CD8-positive, alpha-beta memory T cell (primary cell): Measurements from ENCODE around the gene TMEM131. TPM values are rescaled to one million over a fixed set of nuclear protein-coding genes. Genes with fewer than 3 reads are reported as not detected.

Source experiments
- CTCF ChIA-PET: fragments of 350-600 bp; sonication (Branson Sonifier 250); formaldehyde crosslinking; loops from one replicate; lab custom pipeline; 2021; ENCODE audit warnings: antibody characterized with exemption; lab: Charles Lee
- POLR2A ChIA-PET: fragments of 350-600 bp; sonication (Branson Sonifier 250); formaldehyde crosslinking; loops from one replicate; lab custom pipeline; 2021; ENCODE audit warnings: antibody characterized with exemption; lab: Charles Lee
- DNase-seq, 5 donors: peaks; one replicate each; pipeline versions ENCODE4 v3.0.0 to v3.0.0-alpha.2; 2020 to 2022; ENCODE audit warnings: mixed read lengths in 1 of 5
- H3K27ac ChIP-seq: one replicate; pipeline ENCODE4 v1.7.0; 2013; ENCODE audit warnings: low read depth, mild to moderate bottlenecking, low read length, moderate library complexity
- H3K27me3 ChIP-seq: 2 replicates; pipeline ENCODE4 v1.7.0; 2013; ENCODE audit warnings: low read length, mild to moderate bottlenecking; ENCODE audit not compliant: insufficient read depth, poor library complexity, severe bottlenecking
- H3K36me3 ChIP-seq: 2 replicates; pipeline ENCODE4 v1.7.0; 2013; ENCODE audit warnings: mild to moderate bottlenecking, low read length, moderate library complexity; ENCODE audit not compliant: insufficient read depth
- H3K4me1 ChIP-seq: 2 replicates; pipeline ENCODE4 v1.7.0; 2013; ENCODE audit warnings: mild to moderate bottlenecking, low read length, moderate library complexity; ENCODE audit not compliant: insufficient read depth
- H3K4me3 ChIP-seq: 2 replicates; pipeline ENCODE4 v1.7.0; 2013; ENCODE audit warnings: mild to moderate bottlenecking, low read length
- H3K9me3 ChIP-seq: 2 replicates; pipeline ENCODE4 v1.7.0; 2013; ENCODE audit warnings: mild to moderate bottlenecking, low read length
- H3K27ac Mint-ChIP-seq, 8 donors: one replicate each; pipeline ENCODE4 v1.8.0; 2020 to 2021; ENCODE audit warnings: mixed read lengths in 8 of 8, mild to moderate bottlenecking in 6 of 8, inconsistent platforms in 3 of 8, moderate library complexity in 3 of 8
- H3K27me3 Mint-ChIP-seq, 2 donors: one replicate each; pipeline ENCODE4 v1.8.0; 2020 to 2021; ENCODE audit warnings: mixed read lengths in 2 of 2, mild to moderate bottlenecking in 1 of 2, moderate library complexity in 1 of 2
- H3K36me3 Mint-ChIP-seq, 3 donors: one replicate each; pipeline ENCODE4 v1.8.0; 2020 to 2021; ENCODE audit warnings: mixed read lengths in 3 of 3, inconsistent platforms in 1 of 3, mild to moderate bottlenecking in 1 of 3
- H3K4me1 Mint-ChIP-seq, 3 donors: one replicate each; pipeline ENCODE4 v1.8.0; 2020 to 2021; ENCODE audit warnings: mixed read lengths in 3 of 3, inconsistent platforms in 1 of 3, mild to moderate bottlenecking in 1 of 3
- H3K4me3 Mint-ChIP-seq, 7 donors: one replicate each; pipeline ENCODE4 v1.8.0; 2020 to 2021; ENCODE audit warnings: mixed read lengths in 7 of 7, mild to moderate bottlenecking in 6 of 7, moderate library complexity in 4 of 7, inconsistent platforms in 2 of 7
- H3K9me3 Mint-ChIP-seq, 5 donors: one replicate each; pipeline ENCODE4 v1.8.0; 2020 to 2022; ENCODE audit warnings: mixed read lengths in 5 of 5, mild to moderate bottlenecking in 3 of 5, moderate library complexity in 2 of 5, inconsistent platforms in 1 of 5
- polyA plus RNA-seq: library from polyadenylated mRNA; unstranded; fragments of 300-500 nt; fragmentation: Illumina TruSeq; gene quantifications from one replicate; pipeline ENCODE4 v1.2.3, GENCODE V29; 2021
- total RNA-seq, 2 experiments: library from RNA; stranded (reverse); gene quantifications; one replicate each; pipeline ENCODE4 v1.2.3, GENCODE V29; 2021

The TMEM131 gene
- total and polyA plus RNA-seq, 3 experiments from 2014 or later: 14.4 to 35.4 (median 34.7) TPM

- H3K27ac Mint-ChIP-seq: no peak overlapping the region
- CTCF ChIA-PET: no interaction called here
These were observed 13.8 kb downstream of the TMEM131 start for GRCh38 chr2:97981961-97982360.

GRCh38 chr2:97979904-97980303 lies 15.8 kb downstream of the TMEM131 start:
- Mint-ChIP-seq H3K4me3 (no peak overlapping the region), H3K27ac (peak overlapping the region in 1 of 8 donors; percentile 48), H3K4me1 (peaks cover 44 to 81% (median 67%) of the 10 kb centered on the region in 3 donors), H3K36me3 (peaks cover 13 to 38% (median 27%) of the 10 kb centered on the region in 3 donors), H3K27me3 (no peaks in the 10 kb centered on the region), H3K9me3 (peaks cover 10 to 23% (median 13%) of the 10 kb centered on the region in 5 donors)
- Histone ChIP-seq H3K9me3 (peaks cover under 1% of the 10 kb centered on the region), H3K4me3 (no peak overlapping the region), H3K4me1 (no peaks in the 10 kb centered on the region), H3K27ac (no peak overlapping the region), H3K36me3 (no peaks in the 10 kb centered on the region), H3K27me3 (no peaks in the 10 kb centered on the region)
- ChIA-PET CTCF (no interaction called here), POLR2A (no interaction called here)
- DNase-seq: no peak

More at GRCh38 chr2:97981961-97982360, 13.8 kb downstream of the TMEM131 start:
- H3K27me3 Mint-ChIP-seq: no peaks in the 10 kb centered on the region
- no peak overlapping the region for H3K27ac ChIP-seq
- no peaks in the 10 kb centered on the region for H3K27me3 ChIP-seq
- H3K36me3 Mint-ChIP-seq: peaks cover 10 to 25% (median 24%) of the 10 kb centered on the region in 3 donors
- peaks cover 0 to 13% (median 7%) of the 10 kb centered on the region in 5 donors for H3K9me3 Mint-ChIP-seq
- peaks cover 47 to 80% (median 70%) of the 10 kb centered on the region in 3 donors for H3K4me1 Mint-ChIP-seq
- POLR2A ChIA-PET: no interaction called here
- H3K36me3 ChIP-seq: no peaks in the 10 kb centered on the region
- no peak overlapping the region for H3K4me3 ChIP-seq
- no peak for DNase-seq
- no peak overlapping the region for H3K4me3 Mint-ChIP-seq
- H3K9me3 ChIP-seq: no peaks in the 10 kb centered on the region
- no peaks in the 10 kb centered on the region for H3K4me1 ChIP-seq

GRCh38 chr2:97974471-97974870 lies 21.3 kb downstream of the TMEM131 start:
- ChIA-PET POLR2A (no interaction called here), CTCF (no interaction called here)
- DNase-seq: no peak
- H3K27ac Mint-ChIP-seq: no peak overlapping the region
- no peaks in the 10 kb centered on the region for H3K27me3 ChIP-seq
- H3K36me3 Mint-ChIP-seq: peaks cover 23 to 50% (median 27%) of the 10 kb centered on the region in 3 donors
- H3K9me3 Mint-ChIP-seq: peaks cover 21 to 33% (median 29%) of the 10 kb centered on the region in 5 donors
- H3K4me1 Mint-ChIP-seq: peaks cover 48 to 80% (median 63%) of the 10 kb centered on the region in 3 donors
- H3K36me3 ChIP-seq: no peaks in the 10 kb centered on the region
- H3K4me3 ChIP-seq: no peak overlapping the region
- no peak overlapping the region for H3K27ac ChIP-seq
- H3K4me3 Mint-ChIP-seq: no peak overlapping the region
- peaks cover 7% of the 10 kb centered on the region for H3K4me1 ChIP-seq
- no peaks in the 10 kb centered on the region for H3K27me3 Mint-ChIP-seq
- H3K9me3 ChIP-seq: peaks cover 11% of the 10 kb centered on the region

- peaks cover 15 to 22% (median 21%) of the 10 kb centered on the region in 3 donors for H3K36me3 Mint-ChIP-seq
- POLR2A ChIA-PET: no interaction called here
- no peak overlapping the region for H3K4me3 Mint-ChIP-seq
- peaks cover 60 to 83% (median 74%) of the 10 kb centered on the region in 3 donors for H3K4me1 Mint-ChIP-seq
- peaks cover 31% of the 10 kb centered on the region for H3K4me1 ChIP-seq
- H3K27me3 Mint-ChIP-seq: no peaks in the 10 kb centered on the region
- H3K9me3 ChIP-seq: peaks cover 11% of the 10 kb centered on the region
- CTCF ChIA-PET: no interaction called here
- no peaks in the 10 kb centered on the region for H3K36me3 ChIP-seq
- no peak for DNase-seq
- no peak overlapping the region for H3K27ac ChIP-seq
- no peak overlapping the region for H3K4me3 ChIP-seq
- H3K27ac Mint-ChIP-seq: peak overlapping the region in 2 of 8 donors; percentile 8 to 37
- H3K9me3 Mint-ChIP-seq: peaks cover 15 to 23% (median 20%) of the 10 kb centered on the region in 5 donors
- H3K27me3 ChIP-seq: no peaks in the 10 kb centered on the region
These were observed 25.3 kb downstream of the TMEM131 start for GRCh38 chr2:97970293-97971060.

- Mint-ChIP-seq H3K9me3 (peaks cover 7 to 14% (median 12%) of the 10 kb centered on the region in 5 donors), H3K4me1 (peaks cover 66 to 87% (median 77%) of the 10 kb centered on the region in 3 donors), H3K4me3 (peak overlapping the region in 1 of 7 donors; percentile 10), H3K27me3 (no peaks in the 10 kb centered on the region), H3K27ac (no peak overlapping the region), H3K36me3 (peaks cover 8 to 14% (median 11%) of the 10 kb centered on the region in 3 donors)
- Histone ChIP-seq H3K4me3 (no peak overlapping the region), H3K36me3 (no peaks in the 10 kb centered on the region), H3K27ac (no peak overlapping the region), H3K4me1 (peaks cover 31% of the 10 kb centered on the region), H3K27me3 (no peaks in the 10 kb centered on the region), H3K9me3 (peaks cover 5% of the 10 kb centered on the region)
- no peak for DNase-seq
- ChIA-PET CTCF (no interaction called here), POLR2A (interaction anchor here (0.6 kb wide), 1 partner anchor 240 kb away, joined by 3 read pairs; no protein-coding TSS in a partner anchor)
These were observed 26.4 kb downstream of the TMEM131 start for GRCh38 chr2:97969081-97970067.

GRCh38 chr2:97967931-97968627 lies 27.7 kb downstream of the TMEM131 start:
- H3K9me3 Mint-ChIP-seq: peaks cover 0 to 2% (median under 1%) of the 10 kb centered on the region in 5 donors
- H3K36me3 ChIP-seq: no peaks in the 10 kb centered on the region
- CTCF ChIA-PET: no interaction called here
- H3K27ac Mint-ChIP-seq: peak overlapping the region in 1 of 8 donors; percentile 23
- peaks cover 67 to 86% (median 79%) of the 10 kb centered on the region in 3 donors for H3K4me1 Mint-ChIP-seq
- no peaks in the 10 kb centered on the region for H3K27me3 Mint-ChIP-seq
- no peak overlapping the region for H3K27ac ChIP-seq
- peaks cover 2 to 7% (median 3%) of the 10 kb centered on the region in 3 donors for H3K36me3 Mint-ChIP-seq
- no peaks in the 10 kb centered on the region for H3K27me3 ChIP-seq
- peak overlapping the region in 1 of 7 donors; percentile 38 for H3K4me3 Mint-ChIP-seq
- no peak for DNase-seq
- POLR2A ChIA-PET: no interaction called here
- H3K9me3 ChIP-seq: no peaks in the 10 kb centered on the region
- peaks cover 31% of the 10 kb centered on the region for H3K4me1 ChIP-seq
- no peak overlapping the region for H3K4me3 ChIP-seq

- ChIA-PET POLR2A (no interaction called here), CTCF (no interaction called here)
- Mint-ChIP-seq H3K27me3 (no peaks in the 10 kb centered on the region), H3K4me1 (peaks cover 72 to 92% (median 88%) of the 10 kb centered on the region in 3 donors), H3K36me3 (peaks cover 0 to 7% (median 3%) of the 10 kb centered on the region in 3 donors), H3K27ac (peak overlapping the region in 1 of 8 donors; percentile 40), H3K9me3 (peaks cover 0 to 2% (median 0%) of the 10 kb centered on the region in 5 donors), H3K4me3 (peak overlapping the region in 2 of 7 donors; percentile 14 to 15)
- Histone ChIP-seq H3K4me1 (peaks cover 31% of the 10 kb centered on the region), H3K36me3 (no peaks in the 10 kb centered on the region), H3K4me3 (no peak overlapping the region), H3K9me3 (no peaks in the 10 kb centered on the region), H3K27ac (no peak overlapping the region), H3K27me3 (no peaks in the 10 kb centered on the region)
- DNase-seq: no peak
These were observed 28.5 kb downstream of the TMEM131 start for GRCh38 chr2:97967216-97967592.
